ENCODE measurements around the gene MSMO1. TPM values are rescaled to one million over a fixed set of nuclear protein-coding genes. Genes with fewer than 3 reads are reported as not detected.

MSMO1 gene
- total RNA-seq: 150 and 180 TPM in 2 replicates

DNA sequence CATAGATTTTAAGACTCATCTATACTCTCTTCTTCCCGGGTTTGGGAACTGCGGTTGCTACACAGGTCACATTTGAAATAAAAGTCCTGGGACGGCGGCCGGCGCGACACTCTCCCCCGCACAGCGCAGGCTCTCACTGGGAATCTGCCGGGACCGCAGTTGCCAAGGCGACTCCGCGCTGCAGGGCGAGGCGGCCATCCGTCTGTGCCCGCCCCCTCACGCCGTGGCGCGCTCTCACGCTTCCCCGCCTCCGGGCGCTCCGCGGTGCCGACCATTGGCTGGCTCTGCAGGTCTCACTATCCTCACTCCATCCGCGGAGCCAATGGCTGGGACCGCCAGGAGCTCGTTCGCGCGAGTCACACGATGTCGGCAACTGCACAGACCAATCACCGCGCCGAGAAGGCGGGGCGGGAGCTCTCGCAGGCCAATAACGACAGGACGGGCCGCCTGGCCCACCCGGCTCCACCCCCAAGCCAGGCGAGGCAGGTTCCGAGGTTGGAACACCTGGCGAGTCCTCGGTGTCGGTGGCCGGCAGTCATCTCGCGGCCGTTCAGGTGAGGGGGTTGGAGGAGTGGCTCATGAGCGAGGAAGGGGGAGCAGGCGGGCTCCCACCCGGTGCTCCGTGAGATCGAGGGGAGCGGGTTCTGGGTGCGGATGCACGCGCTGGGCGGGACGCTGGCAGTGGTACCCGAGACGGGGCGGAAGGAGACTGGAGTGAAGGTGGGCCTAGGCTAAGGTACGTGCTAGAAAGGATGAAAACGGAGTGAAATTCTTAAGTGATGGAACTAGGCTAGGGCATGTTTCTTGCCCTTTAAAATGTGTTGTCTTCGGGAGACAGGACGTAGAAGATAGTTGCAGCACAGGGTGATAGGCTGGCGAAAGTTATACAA, at the start of gene MSMO1:
TSS of gene MSMO1 (plus strand) at position 459 of the 890 bp plus-strand sequence. CDS start 5,702 bp downstream, outside the sequence.

DNA sequence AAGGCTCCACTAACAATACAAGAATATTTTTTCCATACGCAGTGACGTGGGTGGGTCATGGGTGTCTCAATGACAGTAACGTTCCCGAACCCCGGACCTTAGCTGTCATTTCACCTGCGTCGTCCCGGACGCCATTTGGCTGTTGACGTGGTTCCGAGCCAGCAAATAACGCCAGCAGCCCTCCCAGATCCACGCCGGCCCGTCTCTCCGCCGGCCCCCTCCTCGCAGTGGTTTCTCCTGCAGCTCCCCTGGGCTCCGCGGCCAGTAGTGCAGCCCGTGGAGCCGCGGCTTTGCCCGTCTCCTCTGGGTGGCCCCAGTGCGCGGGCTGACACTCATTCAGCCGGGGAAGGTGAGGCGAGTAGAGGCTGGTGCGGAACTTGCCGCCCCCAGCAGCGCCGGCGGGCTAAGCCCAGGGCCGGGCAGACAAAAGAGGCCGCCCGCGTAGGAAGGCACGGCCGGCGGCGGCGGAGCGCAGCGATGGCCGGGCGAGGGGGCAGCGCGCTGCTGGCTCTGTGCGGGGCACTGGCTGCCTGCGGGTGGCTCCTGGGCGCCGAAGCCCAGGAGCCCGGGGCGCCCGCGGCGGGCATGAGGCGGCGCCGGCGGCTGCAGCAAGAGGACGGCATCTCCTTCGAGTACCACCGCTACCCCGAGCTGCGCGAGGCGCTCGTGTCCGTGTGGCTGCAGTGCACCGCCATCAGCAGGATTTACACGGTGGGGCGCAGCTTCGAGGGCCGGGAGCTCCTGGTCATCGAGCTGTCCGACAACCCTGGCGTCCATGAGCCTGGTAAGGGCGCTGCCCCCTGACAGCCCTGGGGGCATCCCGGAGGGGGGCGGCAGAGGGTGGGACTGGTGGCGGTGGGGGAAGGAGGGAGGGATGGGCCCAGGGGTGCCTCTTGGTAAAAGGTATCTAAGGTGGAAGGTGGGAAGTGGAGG, 51.5 kb downstream of the MSMO1 start, which contains the start of gene CPE:
TSS of gene CPE (plus strand) at position 264 of the 933 bp plus-strand sequence. CDS start at position 478, 214 bp downstream.

Other genes with a start within 250 kb of the MSMO1 start
- 4.9 and 8.2 TPM in 2 replicates for gene TMEM192, start 214.8 kb upstream of the MSMO1 start, total RNA-seq
- gene KLHL2, start 120.1 kb upstream of the MSMO1 start, total RNA-seq: 24.4 and 33.8 TPM in 2 replicates
- 19.4 and 73.0 TPM in 2 replicates for gene CPE, start 51.3 kb downstream of the MSMO1 start, total RNA-seq

Data from aortic smooth muscle cell (primary cell).